HG02588 (cell line): Measurements from ENCODE around the gene WDR27.

Experiments
- ATAC-seq: cut with Tn5 transposase; IDR thresholded peaks from one replicate; pipeline ENCODE4 v1.9.1; 2021; ENCODE audit warnings: mild to moderate bottlenecking, moderate library complexity; ENCODE audit not compliant: unreplicated experiment

WDR27 gene

DNA sequence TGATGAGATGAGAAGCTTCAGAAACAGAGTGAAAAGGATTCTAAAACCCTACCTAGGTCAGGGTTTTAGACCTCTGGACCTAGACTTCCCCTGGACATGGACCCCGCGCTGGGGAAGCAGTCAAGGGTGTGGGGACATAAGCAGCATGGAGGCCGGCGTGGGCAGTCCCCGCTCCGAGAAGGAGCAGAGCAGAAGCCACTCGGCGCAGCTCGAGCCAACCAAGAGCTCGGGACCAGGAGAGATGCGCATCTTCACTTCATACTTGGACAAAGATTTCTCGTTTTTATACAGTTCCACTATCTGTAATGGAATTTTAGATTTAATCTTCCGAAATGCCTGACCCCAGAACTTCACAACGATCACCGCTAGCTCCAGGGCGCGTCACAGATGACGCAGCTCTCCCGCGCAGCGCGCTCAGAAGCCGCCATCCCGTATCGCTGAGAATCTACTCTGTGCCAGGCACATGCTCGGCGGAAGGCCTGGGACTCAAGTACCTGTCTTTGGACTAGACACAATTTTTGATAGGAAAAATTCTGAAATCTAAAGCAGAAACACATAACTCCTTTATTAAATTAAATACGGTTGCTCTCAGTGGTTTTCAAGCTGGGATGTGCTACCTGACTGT is 60.3 kb downstream of the WDR27 start:
- no peak for ATAC-seq

DNA sequence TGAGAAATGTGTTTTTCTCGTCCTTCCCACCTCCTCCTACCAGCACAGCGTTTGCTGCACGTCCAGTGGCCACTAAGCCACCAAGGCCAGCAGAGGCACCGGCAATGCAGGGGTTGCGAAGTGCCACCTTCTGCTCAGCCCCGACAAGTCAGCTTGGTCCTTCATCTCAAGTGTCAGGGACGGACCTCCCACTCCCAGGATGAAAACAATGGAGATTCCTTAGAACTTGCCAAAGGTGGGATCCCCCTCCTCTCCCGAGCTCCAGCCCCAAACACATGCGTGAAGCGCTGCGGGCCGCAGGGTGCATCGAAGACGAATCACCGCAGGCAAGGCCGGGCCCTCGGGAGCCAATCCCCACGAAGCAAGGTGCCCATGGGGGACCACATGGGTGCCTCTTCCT is 60.8 kb downstream of the WDR27 start:
- ATAC-seq: no peak

DNA sequence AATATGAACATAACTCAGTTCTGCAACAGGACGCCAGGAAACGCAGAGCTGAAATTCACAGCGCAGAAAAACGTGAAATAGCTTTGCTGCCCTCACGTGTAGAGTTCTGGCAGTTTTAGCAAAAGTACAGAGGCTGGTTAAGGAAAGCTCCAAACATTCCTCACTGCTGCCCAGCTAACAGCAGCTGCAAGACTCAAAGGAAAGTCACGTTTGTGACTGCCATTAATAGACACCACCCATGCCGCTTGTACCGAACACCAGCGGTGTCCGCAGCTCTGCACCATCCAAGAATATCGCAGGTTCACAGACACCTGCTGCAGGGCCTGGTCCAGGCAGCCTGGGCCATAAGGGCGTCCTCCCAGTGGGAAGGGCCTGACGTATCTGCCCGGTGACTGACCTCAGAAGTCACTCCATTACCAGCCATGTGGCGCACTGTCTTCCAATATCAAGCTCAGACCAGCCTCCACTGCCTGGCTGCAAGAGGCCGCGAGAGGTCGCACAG is 61.4 kb downstream of the WDR27 start:
- ATAC-seq: no peak

DNA sequence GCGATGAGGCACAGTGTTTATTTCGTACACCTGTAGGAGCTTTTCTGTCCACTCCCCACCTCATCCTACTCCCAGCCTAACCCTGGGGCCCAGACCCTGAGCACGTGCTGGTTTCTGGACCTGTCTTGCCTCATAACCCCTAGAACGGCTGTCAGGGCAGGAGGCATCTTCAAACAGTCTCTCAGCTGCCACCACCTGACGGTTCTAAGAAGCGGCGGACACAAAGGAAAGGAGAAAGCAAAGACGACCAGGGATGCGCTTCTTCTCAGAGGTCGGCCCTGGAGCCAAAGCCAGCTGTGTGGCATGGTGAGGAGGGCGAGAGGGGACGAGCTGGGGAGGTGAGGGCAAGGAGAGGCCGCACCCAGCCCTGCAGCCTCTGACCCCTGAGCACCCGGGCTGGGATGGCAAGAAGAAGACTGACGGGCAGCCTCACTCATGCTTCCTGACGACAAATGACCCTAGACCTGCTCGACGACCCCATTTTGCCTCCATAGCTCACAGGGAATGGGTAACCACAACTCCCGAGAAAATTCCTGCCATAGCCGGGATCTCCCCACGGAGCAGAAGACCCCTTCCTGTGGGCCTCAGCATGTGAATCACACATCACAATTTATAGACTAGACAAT is 62.1 kb downstream of the WDR27 start:
- ATAC-seq: no peak

DNA sequence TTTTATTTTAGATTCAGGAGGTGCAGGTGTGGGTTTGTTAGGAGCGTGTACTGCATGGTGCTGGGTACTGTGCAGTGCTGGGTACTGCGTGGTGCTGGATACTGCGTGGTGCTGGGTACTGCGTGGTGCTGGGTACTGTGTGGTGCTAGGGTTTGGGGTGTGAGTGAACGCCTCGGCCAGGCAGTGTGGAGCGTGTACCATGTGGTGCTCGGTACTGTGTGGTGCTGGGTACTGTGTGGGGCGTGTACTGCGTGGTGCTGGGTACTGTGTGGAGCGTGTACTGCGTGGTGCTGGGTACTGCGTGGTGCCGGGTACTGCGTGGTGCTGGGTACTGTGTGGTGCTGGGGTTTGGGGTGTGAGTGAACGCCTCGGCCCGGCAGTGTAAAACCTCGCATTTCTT is 62.9 kb downstream of the WDR27 start:
- no peak for ATAC-seq

DNA sequence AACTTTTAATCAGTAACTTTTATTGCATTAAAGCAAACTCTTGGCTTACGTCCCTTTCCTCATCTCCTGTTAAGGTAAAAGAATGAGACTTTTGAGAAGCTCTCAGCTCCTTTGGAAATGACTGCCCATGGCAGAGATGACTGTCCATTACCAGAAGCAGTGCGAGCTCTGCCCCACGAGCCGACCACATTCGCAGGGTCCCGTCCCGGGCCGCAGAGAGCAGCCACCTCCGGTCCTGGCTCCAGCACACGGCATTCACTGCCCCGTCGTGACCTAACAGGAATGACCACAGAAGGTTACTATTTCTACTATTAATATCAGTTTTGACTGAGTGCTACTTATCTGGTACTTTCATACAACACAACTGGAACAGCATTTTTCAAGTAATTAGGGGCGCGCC is 63.4 kb downstream of the WDR27 start:
- ATAC-seq: no peak

DNA sequence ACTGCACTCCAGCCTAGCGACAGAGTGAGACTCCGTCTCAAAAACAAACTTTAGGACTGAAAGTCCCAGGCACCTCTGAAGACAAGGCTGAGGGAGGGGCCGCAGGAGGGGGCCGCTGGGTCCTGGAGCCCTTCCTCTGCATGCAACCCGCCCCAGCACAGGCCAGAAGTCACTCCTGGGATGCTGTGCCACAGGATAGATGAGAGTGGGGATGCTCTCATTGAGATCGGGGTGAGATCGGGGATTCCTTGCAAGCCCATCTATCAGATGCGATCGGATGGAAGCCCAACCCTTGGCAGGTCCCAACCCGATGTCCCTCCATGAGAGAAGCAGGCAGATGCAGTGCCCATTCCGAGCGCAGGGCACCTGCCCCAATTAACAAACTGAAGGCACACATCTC is 66.5 kb downstream of the WDR27 start:
- no peak for ATAC-seq

DNA sequence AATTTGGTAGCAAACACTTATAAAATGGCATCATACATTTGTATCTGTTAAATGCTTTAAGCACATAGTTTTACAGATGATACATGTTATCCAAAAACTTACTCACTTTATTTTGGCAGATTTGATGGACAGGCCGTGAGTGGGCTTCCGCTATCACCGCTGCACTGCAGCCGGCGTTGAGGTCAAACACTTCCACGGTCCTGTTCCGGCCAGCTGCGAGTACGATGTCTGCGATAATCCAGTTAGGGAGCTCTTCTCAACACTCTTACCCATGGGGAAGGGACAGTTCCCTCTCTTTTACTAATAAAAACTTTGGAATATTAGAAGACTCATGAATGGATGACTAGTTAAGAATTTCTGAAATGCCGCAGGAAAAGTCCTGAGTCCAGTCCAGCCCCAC is 69.0 kb downstream of the WDR27 start:
- ATAC-seq: no peak

DNA sequence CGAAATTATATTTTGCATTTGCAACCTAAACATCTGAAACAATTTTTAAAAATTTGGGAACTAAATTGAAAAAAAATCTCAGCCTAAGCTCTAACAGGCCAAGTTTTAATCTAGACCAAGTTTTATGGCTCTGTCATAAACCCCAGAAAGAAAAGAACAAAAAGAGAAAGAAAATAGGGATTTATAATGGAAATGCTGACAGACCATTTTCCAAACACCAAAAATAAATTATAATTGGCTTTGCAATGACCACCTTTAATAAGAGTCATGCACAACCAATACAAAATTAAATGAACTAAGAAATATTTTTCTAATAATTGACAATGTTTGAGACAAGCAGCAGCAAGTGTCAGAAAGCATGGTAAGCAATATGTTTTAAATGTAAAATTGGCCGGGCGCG is 72.6 kb downstream of the WDR27 start:
- no peak for ATAC-seq

DNA sequence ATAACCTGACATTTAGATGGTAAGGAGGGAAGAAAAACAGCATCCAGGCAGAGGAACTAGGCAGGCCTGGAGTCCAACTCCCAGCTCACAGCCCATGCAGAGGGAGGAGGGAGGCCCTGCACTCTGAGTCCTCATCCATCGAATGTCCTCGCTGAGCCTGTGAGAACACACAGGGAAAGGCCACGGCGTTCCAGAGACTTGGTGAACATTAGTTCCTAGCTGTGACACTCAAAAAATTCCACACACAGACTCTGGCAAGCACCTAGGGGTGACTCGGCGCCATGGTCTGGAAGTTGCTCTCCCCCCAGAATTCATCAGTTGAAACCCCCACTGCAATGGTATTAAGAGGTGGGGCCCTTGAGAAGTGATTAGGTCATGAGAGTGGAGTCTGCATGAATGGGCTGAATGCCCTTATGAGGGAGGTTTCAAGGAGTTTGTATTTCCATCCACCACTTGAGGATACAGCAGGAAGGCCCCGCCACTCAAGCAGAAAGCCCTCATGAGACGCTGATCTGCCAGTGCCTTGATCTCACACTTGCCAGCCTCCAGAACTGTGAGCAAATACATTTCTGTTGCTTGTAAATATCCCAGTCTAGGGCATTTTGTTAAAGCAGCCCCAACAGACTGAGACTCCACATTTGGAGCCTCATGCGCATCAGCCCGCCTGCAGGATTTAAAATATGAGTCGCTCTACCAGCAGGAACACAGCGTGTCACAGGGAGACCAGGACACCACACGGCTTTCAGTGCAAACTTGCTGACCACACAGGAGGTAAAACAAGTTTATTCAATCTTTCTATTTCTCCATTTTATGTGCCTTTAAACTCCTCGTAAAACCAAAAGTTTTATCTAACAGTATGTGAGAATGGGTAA is 73.9 kb downstream of the WDR27 start:
- ATAC-seq: no peak

DNA sequence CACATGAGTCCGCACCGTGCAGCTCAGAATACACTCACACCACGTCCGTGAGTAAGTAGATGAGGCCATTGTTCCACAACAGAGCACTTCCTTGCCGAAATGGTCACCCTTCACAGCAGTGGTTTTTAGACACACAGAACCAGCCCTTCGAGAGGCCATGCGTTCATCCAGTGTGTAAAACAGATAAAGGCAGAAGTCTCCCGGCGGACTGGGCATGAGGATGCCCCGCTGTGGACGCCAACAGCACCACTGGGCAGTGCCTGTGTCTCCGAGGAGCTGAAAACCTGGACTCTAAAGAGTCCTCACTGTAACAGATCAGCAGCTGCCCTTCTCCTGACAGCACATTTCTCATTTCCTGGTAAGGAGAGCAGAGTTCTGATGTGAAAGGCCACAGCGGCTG is 75.2 kb downstream of the WDR27 start:
- ATAC-seq: no peak

DNA sequence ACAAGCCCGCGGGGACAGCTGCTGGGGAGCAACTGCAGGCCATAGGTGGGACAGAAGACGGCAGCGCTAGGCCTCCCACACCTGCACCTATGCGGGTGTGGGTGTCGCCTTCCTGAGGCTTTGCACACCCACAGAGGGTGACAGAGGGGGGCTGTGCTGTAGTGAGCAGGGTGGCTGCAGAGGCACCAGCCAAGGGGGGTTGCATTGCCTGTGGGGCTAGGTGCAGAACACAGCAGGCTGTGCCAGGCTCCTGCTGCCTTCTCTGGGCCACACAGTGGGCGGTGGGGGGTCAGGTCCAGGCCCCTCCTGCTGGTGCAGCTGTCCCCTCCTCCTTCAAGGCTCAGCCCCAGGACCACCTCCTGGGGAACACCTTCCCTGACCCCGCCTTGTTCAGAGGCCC is 75.7 kb downstream of the WDR27 start:
- no peak for ATAC-seq

DNA sequence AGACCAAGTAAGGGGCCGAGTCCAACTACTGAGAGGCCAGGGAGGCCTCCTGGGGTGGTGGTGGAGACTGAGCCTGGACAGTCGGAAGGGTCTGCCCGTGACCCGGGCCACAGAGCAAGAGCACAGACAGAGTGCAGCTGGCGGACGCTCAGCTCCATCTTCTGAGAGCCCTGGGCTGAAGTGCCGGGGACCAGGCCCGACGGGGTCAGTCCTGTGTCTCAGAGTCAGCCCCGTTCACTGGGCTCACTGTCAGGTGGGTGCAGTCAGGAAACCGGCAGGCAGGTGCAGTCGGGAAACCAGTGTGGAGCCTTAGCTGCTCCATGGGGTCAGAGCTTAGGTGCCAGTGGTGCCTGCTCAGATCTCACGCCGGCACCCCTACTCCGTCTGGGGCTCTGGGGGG is 76.5 kb downstream of the WDR27 start:
- ATAC-seq: no peak

DNA sequence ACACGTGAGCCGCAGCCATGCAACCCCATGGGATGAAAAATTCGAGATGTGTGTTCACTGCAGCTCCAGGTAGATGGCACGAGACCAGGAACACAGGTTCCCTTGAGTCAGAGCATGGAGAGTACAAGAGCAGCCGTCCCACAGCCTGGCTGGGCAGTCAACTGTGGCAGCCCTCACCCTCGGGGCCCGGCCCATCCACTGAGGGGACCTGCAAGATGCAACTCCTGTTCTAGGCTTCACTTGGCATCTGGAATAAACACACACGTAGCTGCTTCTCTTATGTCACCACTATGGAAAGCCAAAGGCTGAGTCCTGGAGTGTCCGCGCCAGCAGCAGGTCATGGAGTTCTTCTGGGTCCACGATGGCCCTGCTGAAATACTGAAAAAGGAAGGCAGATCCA is 77.0 kb downstream of the WDR27 start:
- no peak for ATAC-seq

DNA sequence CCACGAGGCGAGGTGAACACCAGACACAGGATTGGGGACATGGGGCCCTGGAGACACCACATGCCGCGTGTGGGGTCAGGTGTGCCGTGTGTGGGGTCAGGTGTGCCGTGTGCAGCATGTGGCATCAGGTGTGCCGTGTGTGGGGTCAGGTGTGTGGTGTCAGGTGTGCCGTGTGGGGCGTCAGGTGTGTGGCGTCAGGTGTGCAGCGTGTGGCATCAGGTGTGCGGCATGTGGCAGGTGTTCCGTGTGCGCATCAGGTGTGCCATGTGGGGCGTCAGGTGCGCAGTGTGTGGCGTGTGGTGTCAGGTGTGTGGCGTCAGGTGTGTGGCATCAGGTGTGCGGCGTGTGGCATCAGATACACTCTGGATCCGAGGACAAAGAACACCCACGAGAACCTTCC is 77.9 kb downstream of the WDR27 start:
- no peak for ATAC-seq

DNA sequence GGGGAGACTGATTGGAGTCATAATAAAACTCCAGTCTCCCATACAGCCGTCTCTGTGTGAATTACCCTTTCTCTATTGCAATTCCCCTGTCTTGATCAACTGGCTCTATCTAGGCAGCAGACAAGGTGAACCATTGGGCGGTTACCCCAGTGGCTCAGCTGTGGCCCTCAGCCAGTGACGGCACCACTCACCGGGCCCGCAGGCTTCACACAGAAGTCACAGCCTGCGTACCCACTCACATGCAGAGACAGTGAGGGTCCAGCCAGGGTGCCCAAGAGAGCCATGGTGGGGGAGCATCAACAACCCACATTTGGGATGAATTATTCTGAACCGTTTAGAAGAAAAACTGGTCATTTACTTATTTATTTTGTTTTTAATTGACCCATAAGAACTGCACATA is 78.5 kb downstream of the WDR27 start:
- ATAC-seq: no peak

DNA sequence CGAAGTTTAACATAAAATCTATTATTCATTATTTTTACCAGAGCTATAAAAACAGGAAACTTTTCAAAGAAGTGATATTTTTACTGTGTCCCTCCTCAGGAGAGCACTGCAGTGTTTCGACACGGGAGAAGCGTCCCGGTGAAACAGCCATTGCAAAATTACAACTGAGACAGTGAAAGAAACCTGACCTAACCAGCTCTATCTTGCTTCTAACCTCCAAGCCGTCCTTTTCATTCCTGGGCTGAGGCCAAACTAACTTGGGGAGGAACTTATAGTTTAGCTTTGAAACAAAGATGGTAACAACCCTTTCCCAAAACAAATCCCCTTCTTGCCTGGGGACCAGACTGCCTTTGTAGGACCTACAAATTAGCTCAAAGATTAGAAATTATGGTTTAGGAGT is 79.2 kb downstream of the WDR27 start:
- ATAC-seq: no peak

DNA sequence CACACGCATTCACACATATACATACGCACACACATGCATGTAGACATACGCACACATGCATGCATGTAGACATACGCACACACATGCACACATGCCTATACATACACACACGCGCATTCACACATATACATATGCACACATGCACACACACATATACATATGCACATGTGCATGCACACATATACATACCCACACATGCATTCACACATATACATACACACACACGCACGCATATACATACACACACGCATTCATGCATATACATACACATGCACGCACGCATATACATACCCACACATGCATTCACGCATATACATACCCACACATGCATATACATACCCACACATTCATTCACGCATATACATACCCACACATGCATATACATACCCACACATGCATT is 80.5 kb downstream of the WDR27 start:
- no peak for ATAC-seq

DNA sequence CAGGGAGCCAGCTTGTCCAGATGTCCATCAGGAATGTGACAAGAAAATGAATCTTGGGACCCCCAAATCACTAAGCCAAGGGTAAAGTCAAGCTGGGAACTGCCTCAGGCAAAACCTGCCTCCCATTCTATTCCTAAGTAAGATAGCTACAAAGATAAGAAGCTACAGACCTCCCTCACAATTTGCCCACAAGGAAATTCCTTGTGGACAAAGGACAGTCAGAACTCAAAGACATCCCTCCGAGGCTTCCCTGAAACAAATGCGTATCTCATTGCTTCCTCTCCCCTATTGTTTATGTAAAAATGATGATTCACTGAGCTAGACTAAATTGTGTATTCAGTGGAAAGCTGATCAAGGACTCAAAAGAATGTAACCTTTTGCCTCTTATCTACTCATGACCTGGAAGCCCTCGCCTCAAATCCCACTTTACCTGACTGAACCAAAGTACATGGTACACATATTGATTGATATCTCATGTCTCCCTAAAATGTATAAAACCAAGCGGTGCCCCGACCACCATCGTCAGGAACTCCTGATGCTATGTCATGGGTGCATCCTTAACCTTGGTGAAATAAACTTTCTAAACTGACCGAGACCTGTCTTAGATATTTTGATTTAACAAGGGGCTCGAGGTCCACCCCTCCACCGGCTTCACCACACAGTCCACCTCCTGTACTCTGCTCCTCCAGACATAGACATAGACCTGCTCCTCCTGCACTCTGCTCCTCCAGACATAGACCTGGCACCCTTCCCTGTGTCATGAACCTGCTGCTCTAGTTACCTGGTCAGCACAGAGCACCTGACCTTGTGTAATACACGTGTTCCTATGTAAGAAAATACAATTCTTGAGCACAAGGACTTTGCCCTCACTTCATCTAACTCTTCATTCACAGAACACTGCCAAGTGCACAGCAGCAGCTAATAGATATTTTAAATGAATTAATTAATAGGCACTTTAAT is 81.4 kb downstream of the WDR27 start:
- ATAC-seq: no peak

DNA sequence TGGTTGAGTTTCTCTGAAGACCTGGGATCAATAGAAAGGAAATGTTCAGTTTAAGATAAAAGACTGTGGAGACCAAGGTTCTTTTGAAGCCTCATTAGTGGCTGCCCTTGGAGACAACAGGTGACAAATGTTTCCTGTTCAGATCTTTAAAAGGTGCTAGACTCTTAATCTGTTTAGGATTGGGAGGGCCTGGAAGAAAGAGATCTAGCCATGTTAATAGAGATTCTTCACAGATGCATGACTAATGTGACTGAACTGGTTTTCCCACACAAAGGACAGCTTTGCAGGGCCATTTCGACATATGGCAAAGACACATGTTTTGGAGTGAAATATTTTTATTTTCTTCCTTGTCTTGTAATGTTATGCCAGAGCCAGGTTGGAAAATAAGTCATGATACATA is 82.2 kb downstream of the WDR27 start:
- ATAC-seq: no peak
